HG02973 (cell line): Measurements from ENCODE around the gene SLC7A14.

ENCODE experiments used
- ATAC-seq: cut with Tn5 transposase; IDR thresholded peaks from one replicate; pipeline ENCODE4 v1.9.1; 2021; ENCODE audit warnings: moderate library complexity; ENCODE audit not compliant: unreplicated experiment

The SLC7A14 gene

GRCh38 chr3:170585937-170586310 is at the start of gene SLC7A14:
Gene SLC7A14, minus strand, starts transcription at chr3:170586075. Its CDS starts 59,139 bp downstream, at chr3:170526936.
- no peak for ATAC-seq

DNA sequence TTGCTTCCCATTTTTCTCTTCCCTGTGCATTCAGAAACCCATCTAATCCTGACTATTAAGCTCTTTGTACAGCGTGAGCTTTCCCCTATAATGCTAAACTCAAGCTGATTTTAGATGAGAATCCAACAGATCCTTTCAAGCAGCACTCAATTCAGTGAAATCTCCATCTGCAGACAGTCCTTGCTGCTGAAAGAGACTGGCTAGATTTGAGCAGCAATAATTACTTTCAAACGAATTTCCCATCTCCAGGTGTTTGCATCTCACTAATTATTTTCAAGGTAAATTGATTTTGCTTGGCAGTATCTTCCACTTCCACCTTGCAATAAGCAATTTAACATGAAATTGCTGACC is 49.5 kb upstream of the SLC7A14 start:
- no peak for ATAC-seq

DNA sequence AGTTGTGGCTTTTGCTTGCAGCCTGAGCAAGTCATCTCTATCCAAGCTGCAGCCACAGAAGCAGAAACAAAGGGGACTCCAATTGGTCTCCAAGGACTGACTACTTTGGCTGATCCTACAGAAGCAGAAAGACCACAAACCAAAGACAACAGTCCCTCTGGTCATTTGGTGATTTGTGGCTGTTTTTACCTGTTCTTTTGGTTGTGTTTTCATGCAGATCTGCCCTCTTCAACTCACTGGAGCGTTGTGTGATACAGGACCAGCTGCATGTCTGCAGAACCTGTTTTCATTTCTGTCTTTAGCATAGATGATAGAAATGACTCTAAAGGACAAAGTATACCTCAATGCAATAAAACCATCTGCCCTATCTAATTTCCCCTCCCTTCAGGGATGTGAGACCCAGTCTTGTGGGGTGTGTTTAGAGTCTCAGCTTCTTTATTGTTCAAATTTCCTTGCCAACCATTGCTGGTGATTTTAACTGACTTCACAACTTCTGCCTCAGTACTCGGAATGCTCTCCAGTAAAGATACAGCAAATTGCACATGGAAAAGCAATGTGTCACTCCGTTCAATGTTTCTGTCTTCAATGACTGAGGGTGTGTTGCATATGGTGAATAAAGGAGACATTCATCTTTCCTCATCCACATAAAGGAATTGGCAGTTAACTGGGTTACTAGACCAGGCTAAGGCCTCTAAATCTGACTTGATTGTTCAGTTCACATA is 48.9 kb upstream of the SLC7A14 start:
- peak; percentile 70 for ATAC-seq

GRCh38 chr3:170633573-170633972 is 47.7 kb upstream of the SLC7A14 start:
- ATAC-seq = no peak

DNA sequence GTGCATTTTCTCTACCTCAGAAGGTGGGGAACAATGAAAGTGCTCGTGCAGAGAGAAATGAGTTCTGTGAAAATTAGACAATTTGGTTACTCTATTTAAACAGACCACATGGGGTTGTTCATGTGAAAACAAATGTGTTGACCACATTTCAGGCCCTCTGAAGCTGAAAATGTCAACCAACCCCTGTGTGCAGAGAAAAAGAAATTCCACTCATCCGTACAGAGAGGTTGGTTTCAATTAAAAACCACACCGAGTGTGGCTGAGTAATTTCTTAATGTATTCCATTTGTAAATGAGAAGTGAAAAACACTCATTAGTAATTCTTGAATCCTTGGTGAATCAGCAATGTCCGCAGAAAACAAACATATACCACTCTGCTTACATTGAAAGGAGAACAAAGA is 46.9 kb upstream of the SLC7A14 start:
- ATAC-seq = peak; percentile 76

- ATAC-seq = no peak
These were observed 46.0 kb upstream of the SLC7A14 start for GRCh38 chr3:170631755-170632488.

DNA sequence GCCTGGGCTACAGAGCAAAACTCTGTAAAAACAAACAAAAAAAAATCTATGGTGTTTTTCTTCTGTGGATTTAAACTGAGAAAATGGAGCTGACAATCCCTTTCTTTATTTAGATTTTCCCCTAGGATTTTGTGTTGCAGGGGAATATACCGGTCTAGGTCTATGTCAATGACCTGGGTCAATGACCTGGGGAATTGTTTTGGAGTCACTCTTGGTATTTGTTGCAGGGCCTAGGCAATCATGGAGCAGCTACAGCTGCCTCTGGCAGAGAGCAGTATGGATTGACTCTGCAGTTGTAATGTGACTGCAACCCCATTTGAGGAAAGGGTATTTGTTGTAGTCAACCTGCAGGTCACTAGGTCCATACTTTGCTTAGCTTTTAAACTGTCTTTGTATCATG is 37.6 kb upstream of the SLC7A14 start:
- no peak for ATAC-seq

DNA sequence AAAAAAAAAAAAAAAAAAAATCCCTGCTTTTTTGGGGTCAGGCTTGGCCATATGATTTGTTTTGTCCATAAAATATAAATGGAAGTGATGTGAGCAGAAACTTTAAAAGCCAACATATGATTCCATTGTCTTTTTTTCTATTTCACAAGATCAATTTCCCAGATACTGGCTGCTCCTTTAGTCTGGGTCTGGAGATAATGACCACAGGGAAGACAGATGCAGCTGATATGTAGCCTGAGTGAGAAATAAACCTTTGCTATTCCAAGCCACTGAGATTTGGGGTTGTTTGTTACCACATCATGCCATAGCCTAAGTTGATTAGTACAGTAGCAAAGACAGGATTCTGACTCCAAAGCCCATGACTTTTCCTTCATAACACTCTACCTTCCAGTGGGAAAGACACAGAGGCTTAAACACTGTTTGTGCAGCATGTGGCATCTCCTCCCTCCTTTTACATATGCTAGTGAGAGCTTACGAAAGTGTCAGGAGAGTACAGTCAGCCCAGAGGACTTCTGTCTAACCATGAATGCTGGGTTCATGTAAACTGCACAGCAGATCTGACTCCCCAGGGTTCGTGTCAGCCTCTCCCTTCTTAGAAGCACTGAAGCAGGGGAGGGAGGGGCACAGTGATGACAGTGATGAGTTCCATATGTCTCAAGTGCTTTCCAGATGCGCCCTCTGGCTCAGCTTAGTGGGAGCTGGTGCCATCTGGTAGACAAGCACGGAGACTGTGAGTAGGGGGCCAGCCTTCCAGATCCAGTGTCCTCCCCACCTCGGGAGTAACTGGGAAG is 36.7 kb upstream of the SLC7A14 start:
- no peak for ATAC-seq

GRCh38 chr3:170621256-170621655 is 35.4 kb upstream of the SLC7A14 start:
- ATAC-seq = no peak

DNA sequence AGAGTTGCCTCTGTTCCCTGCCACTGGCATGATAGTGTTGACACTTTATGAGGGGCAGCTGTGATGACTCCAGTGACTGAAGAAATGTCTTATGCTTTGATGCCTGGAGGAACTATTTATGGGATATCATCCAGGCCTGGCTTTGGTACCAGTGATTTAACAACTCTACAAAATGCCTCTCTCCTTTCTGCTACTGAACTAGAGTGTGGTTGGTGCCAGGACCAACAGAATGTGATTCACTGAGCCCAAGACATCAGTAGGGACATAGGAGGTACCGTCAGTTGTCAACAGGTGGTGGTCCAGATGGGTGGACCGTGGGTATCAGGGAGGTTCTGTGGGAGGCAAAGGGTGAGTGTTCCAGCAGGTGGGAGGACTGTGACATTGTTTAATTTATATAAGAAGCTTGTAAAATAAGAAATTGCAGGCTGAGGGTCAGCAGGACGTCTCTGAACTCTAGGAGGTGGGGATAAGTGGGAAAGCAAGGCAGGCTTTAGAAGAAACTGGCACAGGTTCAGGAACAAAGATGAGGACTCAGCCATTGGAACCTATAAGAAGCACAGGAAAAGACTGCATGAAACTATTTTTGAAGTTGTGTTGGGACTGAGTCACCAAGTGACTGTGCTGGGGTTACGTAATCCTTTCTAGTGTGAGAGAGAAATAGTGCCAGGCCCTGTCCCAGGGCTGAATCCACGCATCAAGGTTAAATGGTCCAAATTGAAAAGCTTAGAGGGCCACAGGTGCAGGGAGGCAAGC is 28.5 kb upstream of the SLC7A14 start:
- no peak for ATAC-seq

- no peak for ATAC-seq
These were observed 25.9 kb upstream of the SLC7A14 start for GRCh38 chr3:170611751-170612150.

DNA sequence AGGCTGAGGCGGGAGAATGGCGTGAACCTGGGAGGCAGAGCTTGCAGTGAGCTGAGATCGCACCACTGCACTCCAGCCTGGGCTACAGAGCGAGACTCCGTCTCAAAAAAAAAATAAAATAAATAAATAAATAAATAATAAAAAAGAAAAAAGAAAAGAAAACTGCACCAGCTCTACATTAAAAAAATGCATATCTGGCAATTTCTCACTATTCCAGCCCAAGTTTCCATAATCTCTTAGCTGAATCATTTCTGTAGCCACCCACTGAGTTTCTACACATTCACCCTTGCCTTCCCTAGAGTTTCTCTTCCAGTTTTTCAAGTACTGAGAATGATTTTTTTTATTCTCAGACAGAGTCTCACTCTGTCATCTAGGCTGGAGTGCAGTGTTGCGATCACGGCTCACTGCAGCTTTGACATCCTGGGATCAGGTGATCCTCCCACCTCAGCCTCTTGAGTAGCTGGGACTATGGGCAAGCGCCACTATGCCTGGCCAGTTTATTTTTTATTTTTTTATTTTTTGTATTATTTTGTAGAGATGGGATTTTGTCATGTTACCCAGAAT is 24.5 kb upstream of the SLC7A14 start:
- peak; percentile 58 for ATAC-seq

- no peak for ATAC-seq
These were observed 22.6 kb upstream of the SLC7A14 start for GRCh38 chr3:170608475-170608874.

GRCh38 chr3:170606675-170607074 is 20.8 kb upstream of the SLC7A14 start:
- ATAC-seq = no peak

GRCh38 chr3:170605490-170605889 is 19.6 kb upstream of the SLC7A14 start:
- ATAC-seq = no peak

GRCh38 chr3:170603770-170604510 is 18.1 kb upstream of the SLC7A14 start:
- ATAC-seq = no peak

DNA sequence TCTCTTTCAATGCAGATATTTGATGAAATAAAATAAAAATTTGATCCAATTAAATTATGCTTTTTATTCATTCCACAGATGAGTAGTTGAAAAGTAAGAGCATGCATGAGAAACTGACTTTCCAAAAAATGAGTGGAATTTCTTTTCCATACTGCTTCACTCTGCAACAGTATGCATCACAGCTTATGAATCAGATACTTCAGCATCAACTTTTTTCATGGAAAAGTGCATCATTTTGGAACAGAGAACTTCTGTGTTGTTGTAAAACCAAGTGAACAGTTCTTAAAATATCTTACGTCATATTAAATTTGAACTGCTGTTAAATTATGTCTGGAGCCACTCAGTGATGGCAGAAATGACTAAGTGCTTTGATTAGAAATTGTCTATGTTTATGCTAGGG is 16.7 kb upstream of the SLC7A14 start:
- ATAC-seq = no peak

DNA sequence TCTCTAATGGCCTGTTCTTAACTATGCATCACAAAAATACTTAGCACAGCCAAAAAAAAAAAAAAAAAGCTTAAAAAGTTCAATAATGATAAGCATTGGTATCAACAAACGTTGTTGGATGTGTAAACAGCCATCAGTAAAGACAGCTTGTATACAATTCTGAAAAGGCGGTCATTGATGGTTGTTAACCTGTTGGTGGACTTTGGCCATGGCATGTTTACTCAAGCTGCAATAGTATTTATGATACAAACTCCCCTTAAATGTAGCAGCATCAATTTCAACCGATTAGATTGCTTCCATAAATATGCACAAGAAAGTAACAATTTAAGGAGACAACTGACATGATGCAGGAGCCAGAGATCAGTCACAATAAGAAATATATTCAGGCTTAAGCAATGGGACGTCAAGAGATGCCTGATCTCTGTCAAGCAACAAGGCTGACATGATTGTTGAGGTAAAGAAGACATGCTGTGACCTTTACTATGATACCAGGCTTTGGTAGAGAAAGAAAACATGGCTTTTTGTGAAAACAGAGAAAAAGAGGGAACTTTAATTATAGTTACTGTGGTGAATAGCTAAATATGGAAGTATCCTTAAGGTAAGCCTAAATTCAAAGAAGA is 14.2 kb upstream of the SLC7A14 start:
- no peak for ATAC-seq

DNA sequence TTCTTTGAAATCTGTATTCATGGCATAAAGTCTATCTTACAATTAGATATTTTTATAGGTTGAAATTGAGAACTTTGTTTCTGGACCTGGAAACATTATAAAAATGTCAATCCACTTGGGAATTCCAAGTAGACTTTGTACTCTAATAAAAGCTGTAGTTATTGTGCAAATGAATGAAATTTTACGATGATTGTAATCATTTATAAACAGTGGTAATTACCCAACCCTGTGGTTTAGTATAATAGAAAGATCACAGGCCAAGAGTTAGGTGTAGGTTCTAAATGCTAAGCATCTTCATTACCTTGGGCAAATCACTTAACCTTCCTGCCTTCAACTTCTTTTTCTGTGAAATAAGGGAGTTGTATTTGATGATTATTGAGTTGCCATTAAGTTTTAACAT is 13.2 kb upstream of the SLC7A14 start:
- ATAC-seq = no peak

DNA sequence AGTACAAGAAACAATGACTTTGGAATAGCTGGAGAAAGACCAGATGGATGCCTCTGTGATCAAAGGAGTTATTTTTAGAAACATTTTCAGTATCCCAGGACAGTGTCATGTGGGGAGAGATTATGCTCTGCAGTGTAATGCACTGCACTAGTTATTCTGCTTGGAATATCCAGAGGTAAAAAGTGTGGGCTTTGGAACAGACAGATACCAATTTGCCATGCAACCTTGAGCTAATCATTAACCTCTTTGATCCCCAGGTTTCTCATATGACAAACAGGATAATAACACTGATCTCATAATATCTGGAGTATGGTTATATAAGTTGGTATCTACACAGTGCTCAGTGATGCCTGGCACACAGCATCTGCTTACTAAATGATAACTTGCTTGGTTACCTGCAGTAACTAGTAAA is 12.2 kb upstream of the SLC7A14 start:
- no peak for ATAC-seq
